HG03432 (cell line): ENCODE measurements around the gene FYCO1.

ENCODE experiments used
- ATAC-seq: cut with Tn5 transposase; IDR thresholded peaks from one replicate; pipeline ENCODE4 v1.9.1; 2021; ENCODE audit warnings: mild to moderate bottlenecking, moderate library complexity; ENCODE audit not compliant: unreplicated experiment

FYCO1 gene

GRCh38 chr3:45985532-45986302 is 9.9 kb downstream of the FYCO1 start:
- no peak for ATAC-seq

DNA sequence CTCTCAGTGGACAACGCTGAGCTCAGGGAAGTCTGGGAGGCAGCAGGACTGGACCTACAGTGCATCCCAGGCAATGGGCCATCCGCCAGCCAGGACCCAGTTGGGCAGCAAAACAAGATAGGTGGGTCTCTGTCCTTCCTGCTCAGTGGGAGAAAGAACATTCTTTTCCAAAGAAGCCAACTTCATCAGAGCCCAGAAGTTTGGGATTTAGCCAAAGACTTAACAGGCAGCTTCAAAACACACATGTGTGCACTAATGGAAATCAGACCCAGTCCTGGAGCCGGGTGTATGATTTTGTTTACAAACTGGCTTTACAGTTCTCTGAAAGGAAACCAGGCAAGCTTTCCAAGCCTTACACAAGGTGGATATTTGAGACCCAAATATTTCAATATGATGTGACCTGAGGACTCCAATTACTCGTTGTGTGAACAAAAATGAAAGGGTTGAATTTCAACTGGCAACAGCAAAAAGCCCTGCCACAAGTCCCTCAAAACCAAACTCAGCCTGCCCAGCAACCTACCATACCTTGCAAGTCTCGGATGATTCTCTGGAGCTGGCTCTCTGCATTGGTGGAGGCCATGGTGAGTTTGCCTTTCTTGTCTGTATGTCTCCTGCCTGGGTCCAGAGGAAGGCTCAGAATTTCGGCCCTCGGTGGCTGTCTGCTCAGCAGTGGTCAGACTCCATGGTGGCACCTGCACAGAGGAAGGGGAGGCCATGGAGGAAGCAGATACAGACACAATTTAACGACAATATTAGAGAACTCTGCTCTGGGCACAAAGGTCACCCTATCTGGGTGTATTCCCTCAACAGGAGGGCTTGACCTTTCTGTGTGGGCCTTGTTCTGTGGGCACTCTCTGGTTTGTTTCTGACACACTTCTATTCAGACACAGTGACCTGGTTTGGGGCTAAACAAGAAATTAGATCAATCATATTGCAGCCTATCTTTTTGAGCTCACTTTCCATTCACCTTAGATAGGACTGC is 11.0 kb downstream of the FYCO1 start:
- ATAC-seq, result no peak

DNA sequence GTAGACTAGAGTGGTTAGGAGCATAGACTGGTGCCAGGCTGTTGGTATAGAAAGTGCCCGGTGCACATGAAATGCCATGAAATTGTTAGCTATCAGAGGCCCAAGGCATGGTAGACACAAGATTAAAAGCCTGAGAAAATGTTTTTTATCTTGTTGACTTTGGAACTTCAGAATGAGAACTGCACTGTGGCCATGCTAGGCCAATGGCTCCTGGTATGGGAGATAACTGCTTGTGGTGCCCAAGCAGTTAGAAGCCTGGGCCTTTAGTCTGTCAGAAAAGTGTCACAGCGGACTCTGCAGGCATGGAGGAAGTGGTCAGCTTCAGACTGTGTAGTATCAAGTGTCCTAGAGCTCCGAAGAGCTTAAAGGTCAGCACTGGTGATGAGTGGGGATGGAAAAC is 11.9 kb downstream of the FYCO1 start:
- no peak for ATAC-seq

- no peak for ATAC-seq
Measured at GRCh38 chr3:45981346-45982074, 14.1 kb downstream of the FYCO1 start.

DNA sequence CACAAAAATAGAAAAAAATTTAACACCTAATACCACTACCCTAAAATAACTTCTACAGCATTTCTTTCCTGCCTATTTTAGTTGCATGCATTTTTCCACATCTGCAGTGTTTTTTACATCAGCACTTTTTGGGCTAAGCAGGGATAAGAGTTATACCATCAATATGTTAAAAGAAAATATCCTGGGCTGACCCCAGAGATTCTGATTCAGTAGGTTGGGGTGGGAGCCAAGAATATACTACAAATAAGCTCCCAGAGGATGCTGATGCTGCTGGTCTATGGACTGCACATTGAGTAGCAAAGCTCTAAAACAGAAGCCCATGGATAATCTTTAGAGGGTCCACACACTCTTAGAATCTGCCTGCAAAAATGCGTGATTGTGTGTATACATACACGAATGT is 14.8 kb downstream of the FYCO1 start:
- ATAC-seq, result no peak

- no peak for ATAC-seq
Measured at GRCh38 chr3:45980229-45980813, 15.3 kb downstream of the FYCO1 start.

GRCh38 chr3:45979378-45979777 is 16.2 kb downstream of the FYCO1 start:
- ATAC-seq, result no peak

DNA sequence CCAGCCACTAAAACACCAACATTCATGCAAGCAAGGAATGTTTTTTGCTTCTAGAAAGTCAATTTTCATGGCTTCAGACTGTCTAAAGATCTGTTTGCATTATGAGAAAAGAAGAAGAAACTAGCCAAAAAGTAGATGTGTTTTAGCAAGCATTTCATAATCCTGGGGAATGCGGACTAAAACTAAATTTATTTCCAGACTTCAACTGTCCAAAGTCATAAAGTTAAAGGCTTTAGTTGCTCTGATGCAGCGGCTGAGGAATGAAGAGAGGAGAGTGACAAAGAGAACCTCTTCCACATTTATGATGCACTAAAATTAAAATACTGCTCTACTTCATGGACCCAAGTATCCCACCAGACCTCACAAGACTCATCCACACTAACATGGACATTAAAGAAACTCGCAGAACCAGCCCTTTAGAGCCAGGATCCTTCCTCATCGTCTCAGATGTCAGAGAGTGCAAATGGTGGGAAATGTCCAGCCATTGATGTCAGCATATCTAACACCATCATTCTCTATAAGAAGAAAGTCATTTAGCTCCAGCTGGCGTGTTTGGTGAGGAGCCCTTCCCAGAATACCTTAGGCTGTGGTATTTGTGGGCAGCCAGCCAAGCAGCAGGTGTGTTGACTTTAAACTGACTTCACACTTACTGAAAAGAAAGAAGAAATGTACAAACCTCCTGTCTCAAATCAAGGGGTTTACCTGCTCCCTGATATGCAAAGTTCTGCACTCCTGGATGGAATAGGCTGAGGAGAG is 17.4 kb downstream of the FYCO1 start:
- ATAC-seq, result no peak

- no peak for ATAC-seq
Measured at GRCh38 chr3:45976191-45977091, 19.2 kb downstream of the FYCO1 start.

- no peak for ATAC-seq
Measured at GRCh38 chr3:45975686-45976085, 19.9 kb downstream of the FYCO1 start.

- no peak for ATAC-seq
Measured at GRCh38 chr3:45974686-45975085, 20.9 kb downstream of the FYCO1 start.

DNA sequence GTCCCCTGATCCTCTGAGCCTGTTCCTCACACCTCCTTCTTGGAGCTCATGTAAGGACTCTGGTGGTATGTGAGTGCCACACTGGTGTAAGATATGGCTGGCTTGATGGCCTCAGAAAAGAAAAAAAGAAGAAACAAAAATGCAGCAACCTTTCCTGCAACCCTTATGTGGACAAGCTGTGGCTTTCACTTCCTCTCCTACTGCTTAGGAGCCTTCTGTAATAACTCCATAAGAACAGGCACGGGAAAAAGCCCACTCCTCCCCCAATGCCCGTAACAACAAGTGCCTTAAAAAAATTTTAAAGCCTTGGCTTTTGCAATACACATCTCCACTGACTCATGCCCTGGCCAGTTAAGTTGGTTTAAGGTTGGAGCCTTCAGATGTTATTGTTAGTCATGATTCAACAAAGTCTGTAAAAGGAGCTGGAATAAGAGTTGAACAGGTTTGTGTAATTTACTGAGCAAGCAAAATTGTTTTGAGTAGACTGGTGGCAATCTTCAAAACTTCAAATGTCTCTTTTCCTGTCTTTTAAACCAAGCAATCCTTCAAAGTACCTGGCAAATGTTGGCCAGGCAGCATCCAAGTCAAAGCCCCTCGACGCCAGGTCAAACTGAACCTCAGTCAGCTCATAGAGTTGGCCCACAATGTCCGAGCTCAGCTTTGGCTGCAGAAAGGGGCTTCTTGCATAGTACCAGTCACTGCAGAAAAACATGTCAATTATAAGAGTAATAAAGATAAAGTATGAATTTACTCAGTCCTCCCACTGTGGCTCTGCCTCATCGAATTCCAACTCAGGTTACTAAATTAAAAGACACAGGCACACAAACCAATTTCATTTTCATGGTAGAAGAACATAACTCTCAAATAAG is 22.9 kb downstream of the FYCO1 start:
- no peak for ATAC-seq

DNA sequence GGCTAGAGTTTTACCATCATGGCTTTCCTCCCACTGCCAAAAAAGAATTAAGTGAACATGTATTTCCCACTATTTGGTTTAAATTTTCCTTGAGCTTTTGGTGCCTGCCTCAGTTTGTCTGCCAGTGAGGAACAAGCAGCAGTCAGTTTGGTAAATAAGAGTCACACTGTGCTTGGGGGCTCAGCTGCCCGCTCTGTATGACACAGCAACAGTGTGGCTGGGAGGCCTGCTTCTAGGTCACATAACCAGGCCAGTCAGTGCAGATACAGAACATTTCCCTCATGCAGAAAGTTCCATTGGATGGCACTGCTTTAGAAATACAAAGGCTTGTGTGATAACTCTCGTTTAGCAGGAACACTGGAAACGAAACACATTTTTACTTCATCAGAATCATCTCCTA is 25.7 kb downstream of the FYCO1 start:
- ATAC-seq, result no peak

GRCh38 chr3:45969116-45969515 is 26.5 kb downstream of the FYCO1 start:
- no peak for ATAC-seq

GRCh38 chr3:45968706-45969105 is 26.9 kb downstream of the FYCO1 start:
- ATAC-seq, result no peak

- ATAC-seq, result no peak
Measured at GRCh38 chr3:45968149-45968548, 27.5 kb downstream of the FYCO1 start.

DNA sequence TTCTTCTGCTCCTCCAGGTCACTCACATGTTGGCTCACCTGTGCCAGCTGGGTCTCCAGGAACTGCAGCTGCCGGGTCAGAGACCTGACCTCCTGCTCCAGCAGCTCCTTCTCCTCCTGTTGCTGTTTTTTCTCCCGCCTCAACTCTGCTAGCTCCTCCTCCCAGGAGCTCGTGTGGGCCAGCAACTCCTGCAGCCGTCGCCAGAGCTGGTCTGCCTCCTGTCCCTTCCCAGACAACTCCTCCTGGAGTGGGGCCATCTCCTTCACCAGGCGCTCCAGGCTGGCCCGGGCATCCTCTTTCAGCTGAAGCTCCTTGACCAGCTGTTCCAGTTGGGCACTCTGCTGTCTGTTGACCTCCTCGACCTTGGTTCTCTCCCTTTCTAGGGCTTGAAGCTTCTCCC is 27.9 kb downstream of the FYCO1 start:
- no peak for ATAC-seq

DNA sequence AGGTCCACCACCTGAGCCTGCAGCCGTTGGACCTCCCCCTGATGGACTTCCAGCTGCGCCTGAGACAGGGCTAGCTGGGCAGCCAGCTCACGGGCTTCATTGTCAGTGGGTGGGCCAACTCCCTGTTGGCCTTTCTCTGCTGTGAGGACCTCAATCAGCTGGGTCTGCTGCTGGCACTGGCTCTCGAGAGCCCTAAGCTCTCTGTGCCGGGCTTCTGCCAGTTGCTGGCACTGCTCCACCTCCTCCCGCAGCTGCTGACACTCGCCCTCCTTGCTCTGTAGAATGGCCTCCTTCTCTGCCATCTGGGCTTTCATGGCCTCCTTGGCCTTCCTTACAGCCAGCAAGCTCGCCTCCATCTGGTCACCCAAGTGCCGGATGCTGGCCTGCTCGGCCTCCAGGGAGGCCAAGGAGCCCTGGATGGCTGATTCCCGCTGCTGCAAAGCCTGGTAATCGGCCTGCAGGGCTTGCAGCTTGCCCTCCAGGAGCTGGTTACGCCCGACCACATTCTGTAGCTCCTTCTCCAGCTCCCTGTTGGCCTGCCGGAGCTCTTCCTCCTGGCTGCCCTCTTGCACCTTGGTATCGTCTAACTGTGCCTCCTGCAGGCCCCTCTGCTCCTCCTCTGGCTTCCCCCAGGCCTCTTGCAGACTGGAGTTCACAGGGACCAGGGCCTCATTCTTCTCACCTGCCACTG is 28.5 kb downstream of the FYCO1 start:
- no peak for ATAC-seq
